ENCODE results near the gene TSC22D4.

DNA sequence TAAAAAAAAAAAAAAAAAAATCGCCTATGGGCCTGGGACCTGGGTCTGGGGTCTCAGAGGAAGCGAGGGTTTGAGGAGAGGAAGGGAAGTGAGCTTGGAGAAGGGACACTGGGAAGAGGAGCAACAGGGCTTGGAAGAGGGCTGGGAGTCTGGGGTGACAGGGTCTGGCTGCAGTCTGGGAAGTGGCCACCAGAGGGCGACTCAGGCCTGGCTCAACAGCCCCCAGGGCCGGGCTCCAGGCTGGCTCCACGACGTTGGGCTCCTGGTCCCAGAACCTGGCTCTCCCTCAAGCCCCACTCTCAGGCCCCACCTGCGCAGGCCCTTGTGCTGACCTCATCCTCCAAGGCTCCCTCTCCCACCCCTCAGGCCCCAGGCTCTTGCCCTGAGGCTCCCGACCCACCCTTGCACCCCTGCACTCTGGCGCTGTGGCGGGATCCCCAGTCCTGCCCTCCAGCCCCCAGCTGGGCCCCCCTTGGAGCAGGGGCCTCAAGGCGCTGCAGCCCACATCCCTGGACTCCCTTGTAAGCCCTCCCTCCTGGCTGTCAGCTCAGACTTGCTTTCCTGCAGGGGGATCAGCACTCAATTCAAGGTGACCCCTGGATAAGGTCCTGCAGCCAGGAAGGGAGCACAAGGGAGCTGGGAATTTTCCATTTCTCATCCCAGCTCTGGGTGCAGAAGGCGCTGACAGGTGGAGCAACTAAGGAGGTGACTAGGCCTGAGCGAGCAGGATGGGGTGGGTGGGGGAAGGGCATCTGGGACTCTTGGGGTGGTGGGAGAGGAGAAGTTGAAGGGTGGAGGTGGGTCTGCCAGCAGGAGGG is 9.6 kb downstream of the TSC22D4 start:
- no peak for TF ChIP-seq TAF1 (IDR thresholded peaks at IDR 0.05; ENCODE audit: borderline replicate concordance, insufficient read depth, low read length)
- TF ChIP-seq POLR2AphosphoS5 (IDR thresholded peaks at IDR 0.05; ENCODE audit: low read depth, low read length): no peak
- TF ChIP-seq SIN3A (IDR thresholded peaks at IDR 0.05; ENCODE audit: borderline replicate concordance, insufficient read depth, low read length): no peak
- TF ChIP-seq, protein P1, sequence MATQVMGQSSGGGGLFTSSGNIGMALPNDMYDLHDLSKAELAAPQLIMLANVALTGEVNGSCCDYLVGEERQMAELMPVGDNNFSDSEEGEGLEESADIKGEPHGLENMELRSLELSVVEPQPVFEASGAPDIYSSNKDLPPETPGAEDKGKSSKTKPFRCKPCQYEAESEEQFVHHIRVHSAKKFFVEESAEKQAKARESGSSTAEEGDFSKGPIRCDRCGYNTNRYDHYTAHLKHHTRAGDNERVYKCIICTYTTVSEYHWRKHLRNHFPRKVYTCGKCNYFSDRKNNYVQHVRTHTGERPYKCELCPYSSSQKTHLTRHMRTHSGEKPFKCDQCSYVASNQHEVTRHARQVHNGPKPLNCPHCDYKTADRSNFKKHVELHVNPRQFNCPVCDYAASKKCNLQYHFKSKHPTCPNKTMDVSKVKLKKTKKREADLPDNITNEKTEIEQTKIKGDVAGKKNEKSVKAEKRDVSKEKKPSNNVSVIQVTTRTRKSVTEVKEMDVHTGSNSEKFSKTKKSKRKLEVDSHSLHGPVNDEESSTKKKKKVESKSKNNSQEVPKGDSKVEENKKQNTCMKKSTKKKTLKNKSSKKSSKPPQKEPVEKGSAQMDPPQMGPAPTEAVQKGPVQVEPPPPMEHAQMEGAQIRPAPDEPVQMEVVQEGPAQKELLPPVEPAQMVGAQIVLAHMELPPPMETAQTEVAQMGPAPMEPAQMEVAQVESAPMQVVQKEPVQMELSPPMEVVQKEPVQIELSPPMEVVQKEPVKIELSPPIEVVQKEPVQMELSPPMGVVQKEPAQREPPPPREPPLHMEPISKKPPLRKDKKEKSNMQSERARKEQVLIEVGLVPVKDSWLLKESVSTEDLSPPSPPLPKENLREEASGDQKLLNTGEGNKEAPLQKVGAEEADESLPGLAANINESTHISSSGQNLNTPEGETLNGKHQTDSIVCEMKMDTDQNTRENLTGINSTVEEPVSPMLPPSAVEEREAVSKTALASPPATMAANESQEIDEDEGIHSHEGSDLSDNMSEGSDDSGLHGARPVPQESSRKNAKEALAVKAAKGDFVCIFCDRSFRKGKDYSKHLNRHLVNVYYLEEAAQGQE (IDR thresholded peaks at IDR 0.05; ENCODE audit: insufficient read depth in 1 of 2, low read depth in 2 of 2, low read length in 2 of 2): no peak
